ENCODE results near the gene CIB1.

- TF ChIP-seq POLR2AphosphoS5 (IDR thresholded peaks at IDR 0.05) (no peak), POLR2A (IDR thresholded peaks at IDR 0.05) (no peak), CTCF (IDR thresholded peaks at IDR 0.05) (no peak)
These were observed 15.1 kb upstream of the CIB1 start for GRCh38 chr15:90248789-90249202.

Data from gastroesophageal sphincter (tissue), 3 donors.